IMR-90 (cell line): ENCODE measurements around the gene TCF7L2.

Experiments used
- BHLHE40 ChIP-seq: fragments of 150-350 bp; IDR thresholded peaks from 2 replicates; pipeline ENCODE4 v1.6.1; 2016; ENCODE audit warnings: mild to moderate bottlenecking, low read depth, low read length
- CHD1 ChIP-seq: IDR thresholded peaks from 2 replicates; pipeline ENCODE4 v1.6.1; 2012; ENCODE audit warnings: low read depth, low read length, improper control_type of control experiment
- FOS ChIP-seq: fragments of 150-350 bp; IDR thresholded peaks from 2 replicates; pipeline ENCODE4 v1.6.1; 2016; ENCODE audit warnings: low read depth, low read length
- MAFK ChIP-seq: IDR thresholded peaks from 2 replicates; pipeline ENCODE4 v1.6.1; 2012; ENCODE audit warnings: low read depth, low read length, improper control_type of control experiment
- NFE2L2 ChIP-seq: fragments of 150-350 bp; IDR thresholded peaks from 2 replicates; pipeline ENCODE4 v1.6.1; 2016; ENCODE audit warnings: low read depth, mild to moderate bottlenecking, low read length
- POLR2A ChIP-seq: IDR thresholded peaks from 2 replicates; pipeline ENCODE4 v1.6.1; 2012; ENCODE audit warnings: mild to moderate bottlenecking, low read depth, low read length
- RCOR1 ChIP-seq: IDR thresholded peaks from 2 replicates; pipeline ENCODE4 v1.6.1; 2012; ENCODE audit warnings: mild to moderate bottlenecking, low read length, improper control_type of control experiment; ENCODE audit not compliant: insufficient replicate concordance
- RFX5 ChIP-seq: IDR thresholded peaks from 2 replicates; pipeline ENCODE4 v1.8.0; 2012; ENCODE audit warnings: low read depth, mild to moderate bottlenecking, low read length, moderate library complexity
- SMC3 ChIP-seq: fragments of 150-350 bp; IDR thresholded peaks from 2 replicates; pipeline ENCODE4 v1.6.1; 2016; ENCODE audit warnings: low read depth, mild to moderate bottlenecking, antibody characterized with exemption, low read length, moderate library complexity
- TF ChIP-seq, protein P1 (sequence below): conservative IDR thresholded peaks from 2 replicates; pipeline ENCODE4 v1.5.1; 2012; ENCODE audit warnings: mild to moderate bottlenecking, low read depth, low read length, improper control_type of control experiment
- TF ChIP-seq, protein P2 (sequence below): fragments of 150-350 bp; IDR thresholded peaks from 2 replicates; pipeline ENCODE4 v1.6.1; 2017; ENCODE audit warnings: mild to moderate bottlenecking, antibody characterized with exemption, low read length, low read depth

- TF ChIP-seq, protein P1, sequence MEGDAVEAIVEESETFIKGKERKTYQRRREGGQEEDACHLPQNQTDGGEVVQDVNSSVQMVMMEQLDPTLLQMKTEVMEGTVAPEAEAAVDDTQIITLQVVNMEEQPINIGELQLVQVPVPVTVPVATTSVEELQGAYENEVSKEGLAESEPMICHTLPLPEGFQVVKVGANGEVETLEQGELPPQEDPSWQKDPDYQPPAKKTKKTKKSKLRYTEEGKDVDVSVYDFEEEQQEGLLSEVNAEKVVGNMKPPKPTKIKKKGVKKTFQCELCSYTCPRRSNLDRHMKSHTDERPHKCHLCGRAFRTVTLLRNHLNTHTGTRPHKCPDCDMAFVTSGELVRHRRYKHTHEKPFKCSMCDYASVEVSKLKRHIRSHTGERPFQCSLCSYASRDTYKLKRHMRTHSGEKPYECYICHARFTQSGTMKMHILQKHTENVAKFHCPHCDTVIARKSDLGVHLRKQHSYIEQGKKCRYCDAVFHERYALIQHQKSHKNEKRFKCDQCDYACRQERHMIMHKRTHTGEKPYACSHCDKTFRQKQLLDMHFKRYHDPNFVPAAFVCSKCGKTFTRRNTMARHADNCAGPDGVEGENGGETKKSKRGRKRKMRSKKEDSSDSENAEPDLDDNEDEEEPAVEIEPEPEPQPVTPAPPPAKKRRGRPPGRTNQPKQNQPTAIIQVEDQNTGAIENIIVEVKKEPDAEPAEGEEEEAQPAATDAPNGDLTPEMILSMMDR: no peak
- TF ChIP-seq RFX5: no peak
- no peak for TF ChIP-seq POLR2A
- no peak for TF ChIP-seq RCOR1
- TF ChIP-seq FOS: no peak
- no peak for TF ChIP-seq NFE2L2
- TF ChIP-seq CHD1: no peak
- TF ChIP-seq MAFK: no peak
- TF ChIP-seq BHLHE40: no peak
- TF ChIP-seq, protein P2, sequence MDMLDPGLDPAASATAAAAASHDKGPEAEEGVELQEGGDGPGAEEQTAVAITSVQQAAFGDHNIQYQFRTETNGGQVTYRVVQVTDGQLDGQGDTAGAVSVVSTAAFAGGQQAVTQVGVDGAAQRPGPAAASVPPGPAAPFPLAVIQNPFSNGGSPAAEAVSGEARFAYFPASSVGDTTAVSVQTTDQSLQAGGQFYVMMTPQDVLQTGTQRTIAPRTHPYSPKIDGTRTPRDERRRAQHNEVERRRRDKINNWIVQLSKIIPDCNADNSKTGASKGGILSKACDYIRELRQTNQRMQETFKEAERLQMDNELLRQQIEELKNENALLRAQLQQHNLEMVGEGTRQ: no peak
- no peak for TF ChIP-seq SMC3
Measured at GRCh38 chr10:113148071-113148825, 198.2 kb downstream of the TCF7L2 start.
